BLaER1 treated with 17β-estradiol and CSF1 and Interleukin-3, amounts not matched to agents 10 nM and 100 nM (cell line): ENCODE measurements around the gene F11R.
"Not testable (repeated sequence)": the region's sequence is repeated elsewhere in the genome, so short reads cannot be mapped to it uniquely, and the experiment has no call there.

ENCODE experiments used
- H3K27ac ChIP-seq, 11 experiments: shearing (Covaris generic); formaldehyde crosslinking; 2 replicates each; pipeline ENCODE4 v1.8.1; 2022
- H3K27me3 ChIP-seq, 11 experiments: shearing (Covaris generic); formaldehyde crosslinking; 2 replicates each; pipeline ENCODE4 v1.8.1; 2022
- H3K36me3 ChIP-seq, 11 experiments: shearing (Covaris generic); formaldehyde crosslinking; 2 replicates each; pipeline ENCODE4 v1.8.1; 2022
- H3K4me1 ChIP-seq, 10 experiments: shearing (Covaris generic); formaldehyde crosslinking; 2 replicates each; pipeline ENCODE4 v1.8.1; 2022
- H3K4me2 ChIP-seq, 11 experiments: shearing (Covaris generic); formaldehyde crosslinking; 2 replicates each; pipeline ENCODE4 v1.8.1; 2022
- H3K4me3 ChIP-seq, 10 experiments: shearing (Covaris generic); formaldehyde crosslinking; 2 replicates each; pipeline ENCODE4 v1.8.1; 2022
- H3K9ac ChIP-seq, 11 experiments: shearing (Covaris generic); formaldehyde crosslinking; 2 replicates each; pipeline ENCODE4 v1.8.1; 2022
- H3K9me3 ChIP-seq, 11 experiments: shearing (Covaris generic); formaldehyde crosslinking; replicated peaks in 1 of 11; 2 replicates each; pipeline ENCODE4 v1.8.1; 2022
- H4K20me1 ChIP-seq, 11 experiments: shearing (Covaris generic); formaldehyde crosslinking; 2 replicates each; pipeline ENCODE4 v1.8.1; 2022
- Cebpa-rat ChIP-seq, 11 experiments: shearing (Covaris generic); IDR thresholded peaks; 2 replicates each; pipeline ENCODE4 v1.8.1; 2022

The F11R gene

DNA sequence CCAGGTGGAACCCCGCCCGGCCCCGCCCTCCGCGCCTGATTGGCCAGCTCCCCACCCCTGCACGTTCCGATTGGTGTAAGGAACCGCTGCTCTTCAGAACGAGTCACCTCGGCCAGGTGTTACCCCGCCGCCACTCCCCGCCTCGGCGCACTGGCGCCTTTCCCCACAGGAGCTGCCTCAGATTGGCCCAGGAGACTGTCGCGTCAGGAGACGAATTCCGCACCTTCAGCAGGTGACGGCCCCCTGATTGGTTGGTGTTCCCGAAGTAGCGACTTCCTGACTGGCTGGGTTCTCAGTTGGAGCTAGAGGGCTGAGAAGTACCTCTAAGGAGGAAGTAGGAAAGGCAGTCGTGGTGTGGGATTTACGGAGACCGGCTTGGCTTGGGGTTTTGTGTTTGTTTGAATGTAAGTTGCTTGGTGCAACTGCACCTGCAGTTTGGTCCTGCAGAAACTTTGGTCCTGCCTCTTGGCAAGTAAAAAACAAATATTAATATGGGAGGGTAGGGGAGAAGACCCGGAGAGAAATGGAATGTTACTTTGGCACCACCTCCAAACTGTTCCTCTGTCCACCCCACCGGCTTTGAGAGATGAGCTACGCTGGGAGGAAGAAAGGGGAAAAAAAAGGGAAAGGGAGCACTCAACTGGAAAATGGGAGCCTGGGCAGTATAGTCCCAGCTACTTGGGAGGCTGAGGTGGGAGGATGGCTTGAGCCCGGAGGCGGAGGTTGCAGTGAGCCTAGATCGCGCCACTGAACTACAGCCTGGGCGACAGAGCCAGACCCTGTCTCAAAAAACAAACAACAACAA lies 415 bp upstream of the F11R start:
- peak overlapping the region; percentile 64 to 99 (median 80); a peak in 21 of 22 replicates for H3K27ac ChIP-seq
- H3K4me1 ChIP-seq = peaks cover 44 to 64% (median 55%) of the 10 kb centered on the region in 10 experiments
- no peak for TF ChIP-seq Cebpa-rat (IDR thresholded peaks at IDR 0.05)
- H3K4me3 ChIP-seq = peak overlapping the region; percentile 66 to 92 (median 76)
- no peaks in the 10 kb centered on the region for H3K9me3 ChIP-seq
- no peaks in the 10 kb centered on the region; a peak in 1 of 22 replicates for H4K20me1 ChIP-seq
- H3K27me3 ChIP-seq = no peaks in the 10 kb centered on the region
- peak overlapping the region; percentile 73 to 85 (median 83) for H3K9ac ChIP-seq
- H3K4me2 ChIP-seq = peak overlapping the region; percentile 81 to 99 (median 94)
- 0 out of 22 replicates have a peak, but pooled peaks cover 0 to 8% (median 0%) of the 10 kb centered on the region in 11 experiments for H3K36me3 ChIP-seq

DNA sequence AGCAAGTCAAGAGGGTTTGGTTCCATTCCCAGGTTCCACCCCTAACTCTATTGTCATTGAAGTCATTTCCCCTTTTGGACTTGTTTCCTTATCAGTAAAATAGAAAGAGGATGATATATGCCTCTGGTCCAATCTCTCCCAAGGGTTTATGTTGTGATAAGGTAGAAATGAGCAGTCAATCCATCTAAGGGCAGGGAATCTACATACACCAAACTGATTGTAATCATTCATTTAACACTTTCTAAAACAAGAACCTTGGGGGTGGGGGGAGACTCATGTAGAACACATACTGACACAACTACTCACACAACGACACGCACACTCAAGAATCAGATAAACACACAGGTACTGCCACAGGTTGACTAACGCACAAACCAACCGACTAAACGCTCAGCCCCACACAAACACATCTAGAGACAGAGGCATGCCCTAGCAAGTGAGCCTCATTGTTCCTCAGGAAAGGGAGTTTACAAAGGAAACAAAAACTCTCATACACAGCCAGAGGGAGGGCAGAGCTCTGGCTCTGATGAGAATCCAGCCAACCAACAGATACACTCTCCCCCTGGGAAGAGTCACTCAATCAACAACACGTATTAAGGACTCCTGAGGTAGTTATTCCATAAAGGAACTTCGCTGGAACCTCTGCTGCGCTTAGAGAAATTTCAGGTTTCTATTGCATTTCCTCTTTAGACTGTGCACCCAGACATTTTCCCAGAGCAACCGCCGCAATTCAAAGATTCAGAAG lies 1.0 kb downstream of the F11R start:
- peaks cover 44 to 78% (median 65%) of the 10 kb centered on the region in 10 experiments for H3K4me1 ChIP-seq
- H3K9ac ChIP-seq = peak overlapping the region; percentile 73 to 85 (median 83)
- H3K4me3 ChIP-seq = peak overlapping the region; percentile 66 to 92 (median 76)
- peak overlapping the region; percentile 81 to 99 (median 94) for H3K4me2 ChIP-seq
- H3K27ac ChIP-seq = peak overlapping the region; percentile 64 to 99 (median 80); a peak in 21 of 22 replicates
- 0 out of 22 replicates have a peak, but pooled peaks cover 0 to 8% (median 0%) of the 10 kb centered on the region in 11 experiments for H3K36me3 ChIP-seq
- no peak for TF ChIP-seq Cebpa-rat (IDR thresholded peaks at IDR 0.05)
- H3K27me3 ChIP-seq = no peaks in the 10 kb centered on the region
- H4K20me1 ChIP-seq = no peaks in the 10 kb centered on the region; a peak in 1 of 22 replicates
- H3K9me3 ChIP-seq = no peaks in the 10 kb centered on the region

DNA sequence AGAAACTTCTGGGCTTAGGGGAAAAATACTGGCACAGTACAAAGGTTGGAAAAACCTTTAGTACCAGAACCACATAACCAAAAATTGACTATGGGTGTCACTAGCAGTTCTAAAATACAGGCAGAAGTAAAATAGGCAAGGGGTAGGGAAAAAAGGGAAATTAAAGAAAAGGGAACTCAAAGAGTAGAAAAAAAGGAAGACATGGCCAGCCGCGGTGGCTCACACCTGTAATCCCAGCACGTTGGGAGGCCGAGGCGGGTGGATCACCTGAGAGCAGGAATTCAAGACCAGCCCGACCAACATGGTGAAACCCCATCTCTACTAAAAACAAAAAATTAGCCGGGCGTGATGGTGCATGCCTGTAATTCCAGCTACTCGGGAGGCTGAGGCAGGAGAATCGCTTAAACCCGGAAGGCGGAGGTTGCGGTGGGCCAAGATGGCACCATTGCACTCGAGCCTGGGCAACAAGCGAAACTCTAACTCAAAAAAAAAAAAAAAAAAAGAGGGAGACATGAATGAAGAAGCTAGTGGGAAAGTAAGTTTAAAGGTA lies 1.8 kb downstream of the F11R start:
- H4K20me1 ChIP-seq, H3K27me3 ChIP-seq, H3K36me3 ChIP-seq, H3K9me3 ChIP-seq: not testable (repeated sequence)
- H3K4me2 ChIP-seq = peak overlapping the region; percentile 81 to 99 (median 94)
- peak overlapping the region; percentile 66 to 92 (median 76); a peak in 16 of 20 replicates for H3K4me3 ChIP-seq
- peak overlapping the region; percentile 21 to 99 (median 80); a peak in 18 of 22 replicates for H3K27ac ChIP-seq
- H3K9ac ChIP-seq = peak overlapping the region in 6 of 11 experiments; percentile 15 to 85 (median 68); a peak in 9 of 22 replicates
- H3K4me1 ChIP-seq = peaks cover 49 to 85% (median 72%) of the 10 kb centered on the region in 10 experiments

DNA sequence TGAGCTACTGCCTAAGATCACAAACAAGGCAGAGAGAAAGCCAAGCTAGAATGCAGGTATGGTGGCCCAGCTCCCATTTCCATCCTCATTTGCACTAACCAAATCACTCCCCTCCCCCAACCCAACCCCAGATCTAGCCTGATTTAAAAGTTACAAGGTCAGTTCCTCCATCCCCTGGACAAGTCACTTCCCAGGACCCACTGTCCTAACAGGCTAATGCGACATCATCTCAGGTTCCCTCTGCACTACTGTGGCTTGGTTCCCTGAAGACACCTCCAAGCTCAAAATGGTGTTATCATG lies 2.4 kb downstream of the F11R start:
- Histone ChIP-seq H3K9ac (peak overlapping the region in 5 of 11 experiments; percentile 6 to 58 (median 15); a peak in 5 of 22 replicates), H3K4me3 (peak overlapping the region in 4 of 10 experiments; percentile 75 to 92 (median 86); a peak in 7 of 20 replicates), H3K27ac (peak overlapping the region; percentile 44 to 99 (median 68); a peak in 18 of 22 replicates), H3K4me1 (peaks cover 52 to 83% (median 73%) of the 10 kb centered on the region in 10 experiments), H3K9me3 (no peaks in the 10 kb centered on the region), H3K36me3 (0 out of 22 replicates have a peak, but pooled peaks cover 0 to 8% (median 0%) of the 10 kb centered on the region in 11 experiments), H3K27me3 (no peaks in the 10 kb centered on the region), H3K4me2 (peak overlapping the region; percentile 81 to 99 (median 94); a peak in 21 of 22 replicates), H4K20me1 (no peaks in the 10 kb centered on the region; a peak in 1 of 22 replicates)
- TF ChIP-seq Cebpa-rat (IDR thresholded peaks at IDR 0.05) = no peak

DNA sequence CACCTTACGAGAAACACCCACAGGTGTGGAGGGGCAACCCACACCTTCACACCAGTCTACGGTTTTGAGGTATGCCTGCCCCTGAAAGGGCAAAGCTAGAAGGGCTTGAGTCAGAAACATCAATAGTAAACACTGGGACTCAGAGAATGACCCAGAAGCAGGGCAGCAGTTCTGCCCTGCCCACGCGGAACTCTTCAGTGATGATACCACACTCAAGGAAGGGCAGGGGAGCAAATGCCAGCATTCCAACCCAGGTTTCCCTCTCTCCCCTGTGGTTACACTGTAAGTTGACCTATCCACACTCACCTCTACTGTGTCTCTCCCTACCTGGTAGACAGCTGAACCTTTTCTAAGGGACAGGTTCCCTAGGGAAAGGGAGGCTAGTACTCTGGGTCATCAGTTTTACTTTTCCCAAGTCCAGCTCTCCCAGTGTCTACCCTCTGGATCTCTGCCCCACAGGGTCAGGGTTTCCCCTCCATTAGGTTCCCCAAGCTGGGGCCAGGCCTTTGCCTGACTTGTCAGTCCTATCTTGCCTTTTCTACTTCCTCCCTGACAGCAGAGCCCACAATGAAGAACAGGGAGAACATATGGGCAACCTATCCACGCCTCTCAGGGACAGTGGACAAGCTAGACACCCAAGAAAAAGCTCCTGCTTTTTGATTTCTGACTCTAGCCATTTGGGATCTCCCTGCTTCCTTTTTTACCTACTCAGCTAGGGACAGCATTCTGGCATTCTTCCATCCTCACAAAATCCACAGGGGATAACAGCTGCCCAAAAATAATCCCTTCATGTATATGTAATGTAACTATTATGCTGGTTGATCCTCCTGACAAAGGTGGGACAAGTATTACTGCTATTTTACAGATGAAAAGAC lies 3.0 kb downstream of the F11R start:
- peak overlapping the region; percentile 81 to 99 (median 94); a peak in 21 of 22 replicates for H3K4me2 ChIP-seq
- peaks cover 57 to 87% (median 78%) of the 10 kb centered on the region in 10 experiments for H3K4me1 ChIP-seq

DNA sequence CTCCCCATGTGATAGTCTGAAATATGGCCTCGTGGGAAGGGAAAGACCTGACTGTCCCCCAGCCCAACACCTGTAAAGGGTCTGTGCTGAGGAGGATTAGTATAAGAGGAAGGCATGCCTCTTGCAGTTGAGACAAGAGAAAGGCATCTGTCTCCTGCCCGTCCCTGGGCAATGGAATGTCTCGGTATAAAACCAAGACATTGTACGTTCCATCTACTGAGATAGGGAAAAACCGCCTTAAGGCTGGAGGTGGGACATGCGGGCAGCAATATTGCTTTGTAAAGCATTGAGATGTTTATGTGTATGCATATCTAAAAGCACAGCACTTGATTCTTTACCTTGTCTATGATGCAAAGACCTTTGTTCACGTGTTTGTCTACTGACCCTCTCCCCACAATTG lies 3.8 kb downstream of the F11R start:
- not testable (repeated sequence) for H3K4me3 ChIP-seq, H3K9ac ChIP-seq, H3K36me3 ChIP-seq, H4K20me1 ChIP-seq, H3K27me3 ChIP-seq, H3K9me3 ChIP-seq
- Histone ChIP-seq H3K4me1 (peaks cover 64 to 91% (median 84%) of the 10 kb centered on the region in 10 experiments), H3K27ac (peak overlapping the region in 10 of 11 experiments; percentile 23 to 99 (median 72); a peak in 14 of 22 replicates), H3K4me2 (peak overlapping the region in 8 of 11 experiments; percentile 35 to 99 (median 94); a peak in 14 of 22 replicates)

More for the DNA sequence above, 3.0 kb downstream of the F11R start:
- Histone ChIP-seq H3K4me3 (peak overlapping the region in 4 of 10 experiments; percentile 12 to 92 (median 82); a peak in 4 of 20 replicates), H3K27me3 (no peaks in the 10 kb centered on the region), H3K36me3 (0 out of 22 replicates have a peak, but pooled peaks cover 0 to 8% (median 0%) of the 10 kb centered on the region in 11 experiments), H3K27ac (peak overlapping the region; percentile 44 to 99 (median 68)), H3K9me3 (no peaks in the 10 kb centered on the region), H3K9ac (peak overlapping the region in 7 of 11 experiments; percentile 1 to 58 (median 13); a peak in 6 of 22 replicates), H4K20me1 (no peaks in the 10 kb centered on the region; a peak in 1 of 22 replicates)
- no peak for TF ChIP-seq Cebpa-rat (IDR thresholded peaks at IDR 0.05)

DNA sequence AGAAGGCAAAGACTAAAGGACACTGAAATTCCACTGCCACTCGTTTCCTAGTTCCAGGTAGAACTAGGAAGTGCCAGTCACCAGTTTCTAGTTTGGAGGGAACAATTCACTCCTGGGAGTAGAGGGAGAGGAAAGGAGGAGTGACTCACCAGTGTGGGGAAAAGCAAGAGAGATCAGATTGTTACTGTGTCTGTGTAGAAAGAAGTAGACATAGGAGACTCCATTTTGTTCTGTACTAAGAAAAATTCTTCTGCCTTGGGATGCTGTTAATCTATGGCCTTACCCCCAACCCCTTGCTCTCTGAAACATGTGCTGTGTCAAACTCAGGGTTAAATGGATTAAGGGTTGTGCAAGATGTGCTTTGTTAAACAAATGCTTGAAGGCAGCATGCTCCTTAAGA lies 4.3 kb downstream of the F11R start:
- Histone ChIP-seq H3K4me2 (peak overlapping the region in 7 of 11 experiments; percentile 24 to 95 (median 55); a peak in 13 of 22 replicates), H3K9ac (peak overlapping the region in 1 of 11 experiments; percentile 9; a peak in 2 of 22 replicates), H3K4me1 (peaks cover 64 to 91% (median 84%) of the 10 kb centered on the region in 10 experiments), H3K27ac (peak overlapping the region; percentile 91 to 99 (median 97); a peak in 21 of 22 replicates)
- not testable (repeated sequence) for H3K36me3 ChIP-seq, H4K20me1 ChIP-seq, H3K4me3 ChIP-seq, H3K27me3 ChIP-seq, H3K9me3 ChIP-seq
